ENCODE results near the gene CNRIP1. TPM values are rescaled to one million over a fixed set of nuclear protein-coding genes. Genes with fewer than 3 reads are reported as not detected.
A peak's percentile ranks its signal among the peaks of the same experiment; 100 is the strongest.

Gene CNRIP1
- polyA plus RNA-seq, 2 of the 4 experiments (the other 2 are of a cell fraction), result 0.93 to 2.9 TPM

DNA sequence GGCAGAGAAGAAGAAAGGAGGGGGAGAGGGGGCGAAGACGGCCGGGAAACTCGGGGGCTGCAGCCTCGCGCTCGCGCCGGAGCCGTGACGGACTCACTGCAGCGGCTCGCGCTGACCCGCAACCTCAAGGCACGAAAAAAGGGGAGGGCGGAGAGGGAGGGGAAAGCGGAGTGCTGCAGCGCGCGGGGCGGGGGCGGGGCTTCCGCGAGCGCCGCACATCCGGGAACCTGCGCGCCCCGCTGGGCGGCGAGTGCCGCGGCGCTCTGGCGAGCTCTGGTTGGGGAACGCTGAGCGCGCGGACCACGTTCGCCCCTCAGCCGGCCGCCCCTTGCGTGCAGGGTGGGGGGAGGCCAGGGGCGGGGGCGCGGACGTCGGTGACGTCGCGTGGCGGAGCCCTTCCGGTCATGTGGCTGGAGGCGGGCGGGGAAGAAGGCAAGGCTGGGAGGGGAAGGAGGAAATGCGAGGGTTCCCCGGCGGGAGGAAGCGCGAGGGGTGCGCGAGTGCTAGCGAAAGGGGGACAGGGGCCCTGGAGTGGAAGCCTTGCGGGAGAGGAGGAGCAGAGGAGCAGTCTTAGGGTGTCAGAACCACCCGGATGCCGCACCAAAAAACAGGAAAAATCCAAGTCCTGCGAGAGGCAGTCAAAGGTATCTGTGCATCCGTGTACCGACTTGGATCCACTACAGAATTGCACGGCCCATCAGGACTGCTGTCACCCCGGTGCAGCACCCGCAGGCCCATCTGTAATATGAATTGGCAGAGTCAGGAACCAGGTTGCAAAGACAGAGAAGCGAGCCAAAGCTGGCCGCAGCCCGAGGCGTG, 67.1 kb downstream of the CNRIP1 start, which contains the start of gene PPP3R1:
PPP3R1 (minus strand) TSS at position 133 of the 819 bp plus-strand sequence. CDS start 405 bp downstream, outside the sequence.
- Histone ChIP-seq H3K27ac (peak within 1 kb of the TSS; percentile 97 to 99), H3K9me3 (no peaks in the 10 kb centered on the region), H3K4me2 (peak within 1 kb of the TSS; percentile 92), H3K4me1 (peaks cover 37% of the 10 kb centered on the region), H3K4me3 (peak within 1 kb of the TSS; percentile 95)
- WGBS (ENCODE audit: missing lambda C conversion rate), result 2% methylated on average over 38 of the region's 79 CpGs
- ATAC-seq (peak; percentile 89 to 94), DNase-seq (ENCODE audit: low read depth in 1 of 2, low spot score in 1 of 2) (peak; percentile 80 to 97), FAIRE-seq (no peak)
- POLR2A ChIA-PET, result interaction anchor here (0.5 to 1.8 kb wide), 21 partner anchors 8 to 190 kb away, joined by 3 to 17 read pairs (median 4); partner anchors contain the start of genes C1D, CNRIP1 and PNO1
- CTCF ChIA-PET, result interaction anchor here (0.6 to 3.5 kb wide), 5 partner anchors 26 to 188 kb away, joined by 3 to 13 read pairs (median 7); no protein-coding TSS in a partner anchor
- TF ChIP-seq EHF (CRISPR knock-in tag; IDR thresholded peaks at IDR 0.05) (no peak), ZFP36 (IDR thresholded peaks at IDR 0.05; ENCODE audit: borderline replicate concordance, partially characterized antibody) (no peak), SMC3 (IDR thresholded peaks at IDR 0.05) (0 out of 3 replicates have a peak, but pooled peaks have one; percentile 6), NR3C1 (IDR thresholded peaks at IDR 0.05) (no peak), TFCP2L1 (CRISPR knock-in tag; IDR thresholded peaks at IDR 0.05) (peak; percentile 46; the same call in 1 of the 2 replicates), SREBF2 (IDR thresholded peaks at IDR 0.05) (no peak), MYC (IDR thresholded peaks at IDR 0.05; ENCODE audit: borderline replicate concordance, low read length) (peak; percentile 82), FOXS1 (CRISPR knock-in tag; IDR thresholded peaks at IDR 0.05) (no peak), POLR2AphosphoS2 (conservative IDR thresholded peaks at IDR 0.05; ENCODE audit: low read length) (no peak), RFX5 (IDR thresholded peaks at IDR 0.05) (no peak), PHF8 (IDR thresholded peaks at IDR 0.05; ENCODE audit: borderline replicate concordance, low read depth) (peak; percentile 94), MAZ (IDR thresholded peaks at IDR 0.05; ENCODE audit: borderline replicate concordance, low read depth, low read length) (peak; percentile 87; the same call in 1 of the 2 replicates), RARB (CRISPR knock-in tag; IDR thresholded peaks at IDR 0.05) (peak; percentile 22; the same call in 1 of the 2 replicates), POLR2A (IDR thresholded peaks at IDR 0.05; ENCODE audit: low read length) (peak; percentile 98), GATA3 (IDR thresholded peaks at IDR 0.05; ENCODE audit: borderline replicate concordance) (peak; percentile 25; the same call in 1 of the 2 replicates), ZC3H11A (IDR thresholded peaks at IDR 0.05) (no peak), CBX8 (IDR thresholded peaks at IDR 0.05) (no peak), RNF2 (IDR thresholded peaks at IDR 0.05; ENCODE audit: borderline replicate concordance, low read depth) (no peak), NFE2L2 (conservative IDR thresholded peaks at IDR 0.05; ENCODE audit: low read length) (no peak), JUN (IDR thresholded peaks at IDR 0.05) (peak; percentile 85 to 90; a peak in 4 of 5 replicates), KDM1A (IDR thresholded peaks at IDR 0.05; ENCODE audit: low read depth) (no peak), TP53 (CRISPR knock-in tag; IDR thresholded peaks at IDR 0.05) (0 out of 2 replicates have a peak, but pooled peaks have one; percentile 65), EP300 (IDR thresholded peaks at IDR 0.05) (peak in 1 of 2 experiments; percentile 28; a peak in 1 of 5 replicates)
- TF ChIP-seq, protein P1, sequence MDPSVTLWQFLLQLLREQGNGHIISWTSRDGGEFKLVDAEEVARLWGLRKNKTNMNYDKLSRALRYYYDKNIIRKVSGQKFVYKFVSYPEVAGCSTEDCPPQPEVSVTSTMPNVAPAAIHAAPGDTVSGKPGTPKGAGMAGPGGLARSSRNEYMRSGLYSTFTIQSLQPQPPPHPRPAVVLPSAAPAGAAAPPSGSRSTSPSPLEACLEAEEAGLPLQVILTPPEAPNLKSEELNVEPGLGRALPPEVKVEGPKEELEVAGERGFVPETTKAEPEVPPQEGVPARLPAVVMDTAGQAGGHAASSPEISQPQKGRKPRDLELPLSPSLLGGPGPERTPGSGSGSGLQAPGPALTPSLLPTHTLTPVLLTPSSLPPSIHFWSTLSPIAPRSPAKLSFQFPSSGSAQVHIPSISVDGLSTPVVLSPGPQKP (IDR thresholded peaks at IDR 0.05; ENCODE audit: low read depth, low read length), result no peak
- TF ChIP-seq, protein P2, sequence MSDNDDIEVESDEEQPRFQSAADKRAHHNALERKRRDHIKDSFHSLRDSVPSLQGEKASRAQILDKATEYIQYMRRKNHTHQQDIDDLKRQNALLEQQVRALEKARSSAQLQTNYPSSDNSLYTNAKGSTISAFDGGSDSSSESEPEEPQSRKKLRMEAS (IDR thresholded peaks at IDR 0.05), result peak; percentile 94
- TF ChIP-seq, protein P3, sequence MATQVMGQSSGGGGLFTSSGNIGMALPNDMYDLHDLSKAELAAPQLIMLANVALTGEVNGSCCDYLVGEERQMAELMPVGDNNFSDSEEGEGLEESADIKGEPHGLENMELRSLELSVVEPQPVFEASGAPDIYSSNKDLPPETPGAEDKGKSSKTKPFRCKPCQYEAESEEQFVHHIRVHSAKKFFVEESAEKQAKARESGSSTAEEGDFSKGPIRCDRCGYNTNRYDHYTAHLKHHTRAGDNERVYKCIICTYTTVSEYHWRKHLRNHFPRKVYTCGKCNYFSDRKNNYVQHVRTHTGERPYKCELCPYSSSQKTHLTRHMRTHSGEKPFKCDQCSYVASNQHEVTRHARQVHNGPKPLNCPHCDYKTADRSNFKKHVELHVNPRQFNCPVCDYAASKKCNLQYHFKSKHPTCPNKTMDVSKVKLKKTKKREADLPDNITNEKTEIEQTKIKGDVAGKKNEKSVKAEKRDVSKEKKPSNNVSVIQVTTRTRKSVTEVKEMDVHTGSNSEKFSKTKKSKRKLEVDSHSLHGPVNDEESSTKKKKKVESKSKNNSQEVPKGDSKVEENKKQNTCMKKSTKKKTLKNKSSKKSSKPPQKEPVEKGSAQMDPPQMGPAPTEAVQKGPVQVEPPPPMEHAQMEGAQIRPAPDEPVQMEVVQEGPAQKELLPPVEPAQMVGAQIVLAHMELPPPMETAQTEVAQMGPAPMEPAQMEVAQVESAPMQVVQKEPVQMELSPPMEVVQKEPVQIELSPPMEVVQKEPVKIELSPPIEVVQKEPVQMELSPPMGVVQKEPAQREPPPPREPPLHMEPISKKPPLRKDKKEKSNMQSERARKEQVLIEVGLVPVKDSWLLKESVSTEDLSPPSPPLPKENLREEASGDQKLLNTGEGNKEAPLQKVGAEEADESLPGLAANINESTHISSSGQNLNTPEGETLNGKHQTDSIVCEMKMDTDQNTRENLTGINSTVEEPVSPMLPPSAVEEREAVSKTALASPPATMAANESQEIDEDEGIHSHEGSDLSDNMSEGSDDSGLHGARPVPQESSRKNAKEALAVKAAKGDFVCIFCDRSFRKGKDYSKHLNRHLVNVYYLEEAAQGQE (IDR thresholded peaks at IDR 0.05), result peak; percentile 54
- TF ChIP-seq, protein P4, sequence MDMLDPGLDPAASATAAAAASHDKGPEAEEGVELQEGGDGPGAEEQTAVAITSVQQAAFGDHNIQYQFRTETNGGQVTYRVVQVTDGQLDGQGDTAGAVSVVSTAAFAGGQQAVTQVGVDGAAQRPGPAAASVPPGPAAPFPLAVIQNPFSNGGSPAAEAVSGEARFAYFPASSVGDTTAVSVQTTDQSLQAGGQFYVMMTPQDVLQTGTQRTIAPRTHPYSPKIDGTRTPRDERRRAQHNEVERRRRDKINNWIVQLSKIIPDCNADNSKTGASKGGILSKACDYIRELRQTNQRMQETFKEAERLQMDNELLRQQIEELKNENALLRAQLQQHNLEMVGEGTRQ (IDR thresholded peaks at IDR 0.05), result peak; percentile 85
- TF ChIP-seq, protein P5, sequence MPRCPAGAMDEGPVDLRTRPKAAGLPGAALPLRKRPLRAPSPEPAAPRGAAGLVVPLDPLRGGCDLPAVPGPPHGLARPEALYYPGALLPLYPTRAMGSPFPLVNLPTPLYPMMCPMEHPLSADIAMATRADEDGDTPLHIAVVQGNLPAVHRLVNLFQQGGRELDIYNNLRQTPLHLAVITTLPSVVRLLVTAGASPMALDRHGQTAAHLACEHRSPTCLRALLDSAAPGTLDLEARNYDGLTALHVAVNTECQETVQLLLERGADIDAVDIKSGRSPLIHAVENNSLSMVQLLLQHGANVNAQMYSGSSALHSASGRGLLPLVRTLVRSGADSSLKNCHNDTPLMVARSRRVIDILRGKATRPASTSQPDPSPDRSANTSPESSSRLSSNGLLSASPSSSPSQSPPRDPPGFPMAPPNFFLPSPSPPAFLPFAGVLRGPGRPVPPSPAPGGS (IDR thresholded peaks at IDR 0.05), result peak; percentile 95
- TF ChIP-seq, protein P6, sequence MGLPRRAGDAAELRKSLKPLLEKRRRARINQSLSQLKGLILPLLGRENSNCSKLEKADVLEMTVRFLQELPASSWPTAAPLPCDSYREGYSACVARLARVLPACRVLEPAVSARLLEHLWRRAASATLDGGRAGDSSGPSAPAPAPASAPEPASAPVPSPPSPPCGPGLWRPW (IDR thresholded peaks at IDR 0.05), result no peak
- TF ChIP-seq, protein P7, sequence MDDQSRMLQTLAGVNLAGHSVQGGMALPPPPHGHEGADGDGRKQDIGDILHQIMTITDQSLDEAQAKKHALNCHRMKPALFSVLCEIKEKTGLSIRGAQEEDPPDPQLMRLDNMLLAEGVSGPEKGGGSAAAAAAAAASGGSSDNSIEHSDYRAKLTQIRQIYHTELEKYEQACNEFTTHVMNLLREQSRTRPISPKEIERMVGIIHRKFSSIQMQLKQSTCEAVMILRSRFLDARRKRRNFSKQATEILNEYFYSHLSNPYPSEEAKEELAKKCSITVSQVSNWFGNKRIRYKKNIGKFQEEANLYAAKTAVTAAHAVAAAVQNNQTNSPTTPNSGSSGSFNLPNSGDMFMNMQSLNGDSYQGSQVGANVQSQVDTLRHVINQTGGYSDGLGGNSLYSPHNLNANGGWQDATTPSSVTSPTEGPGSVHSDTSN (IDR thresholded peaks at IDR 0.05), result peak; percentile 67; the same call in 1 of the 2 replicates
- TF ChIP-seq, protein P8, sequence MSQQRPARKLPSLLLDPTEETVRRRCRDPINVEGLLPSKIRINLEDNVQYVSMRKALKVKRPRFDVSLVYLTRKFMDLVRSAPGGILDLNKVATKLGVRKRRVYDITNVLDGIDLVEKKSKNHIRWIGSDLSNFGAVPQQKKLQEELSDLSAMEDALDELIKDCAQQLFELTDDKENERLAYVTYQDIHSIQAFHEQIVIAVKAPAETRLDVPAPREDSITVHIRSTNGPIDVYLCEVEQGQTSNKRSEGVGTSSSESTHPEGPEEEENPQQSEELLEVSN (IDR thresholded peaks at IDR 0.05; ENCODE audit: borderline replicate concordance, low read depth), result peak; percentile 90

Data from A549 (cell line).